GM12878 (cell line): ENCODE data around the gene GFOD2. TPM values are rescaled to one million over a fixed set of nuclear protein-coding genes. Genes with fewer than 3 reads are reported as not detected.

Experiments used
- ATAC-seq: fragments of 200-7000 bp; cut with Tn5 transposase; 3 replicates; pipeline ENCODE4 v1.9.1; 2020; ENCODE audit warnings: mild to moderate bottlenecking, moderate library complexity
- BruUV-seq: library from RNA; stranded (reverse); fragments of 400-500 nt; replicated peaks from 2 replicates; lab custom pipeline; 2021; lab: Mats Ljungman, UMichigan
- CTCF ChIA-PET: fragments of 300-600 bp; sonication (Branson Sonifier 250); formaldehyde crosslinking; extraction: SDS; loops from one replicate; lab custom pipeline; 2021; ENCODE audit warnings: inconsistent platforms; lab: Yijun Ruan, JAX
- POLR2A ChIA-PET: fragments of 350-600 bp; formaldehyde crosslinking; extraction: SDS; loops from one replicate; lab custom pipeline; 2021; ENCODE audit warnings: inconsistent platforms; lab: Charles Lee
- RAD21 ChIA-PET: fragments of 300-600 bp; sonication (Branson Sonifier 250); formaldehyde crosslinking; loops from one replicate; lab custom pipeline; 2023; ENCODE audit warnings: antibody characterized with exemption; ENCODE audit not compliant: unreplicated experiment; lab: Charles Lee
- SMC1A ChIA-PET: fragments of 300-600 bp; sonication (Branson Sonifier 250); formaldehyde crosslinking; loops from one replicate; lab custom pipeline; 2023; ENCODE audit not compliant: unreplicated experiment, uncharacterized antibody; lab: Charles Lee
- DNase-seq: peaks from one replicate; pipeline ENCODE4 v3.0.0-alpha.2; 2011; ENCODE audit warnings: low read depth, low spot score
- FAIRE-seq: peaks from 3 replicates; lab custom pipeline; 2011; peaks lifted over from hg19 to GRCh38; lab: Jason Lieb, UNC
- H2AFZ ChIP-seq: 2 replicates; pipeline ENCODE4 v1.6.0; 2011; ENCODE audit warnings: low read depth, low read length, control low read depth; ENCODE audit not compliant: control insufficient read depth
- H3K27ac ChIP-seq: 2 replicates; pipeline ENCODE4 v1.5.1; 2011; ENCODE audit warnings: control low read depth; ENCODE audit not compliant: control insufficient read depth, insufficient read depth
- H3K27me3 ChIP-seq, 2 experiments: replicated peaks in 1 of 2; 2 replicates each; pipeline versions ENCODE4 v1.6.0 to v1.6.1; 2011; ENCODE audit warnings: low read length in 1 of 2; ENCODE audit not compliant: control insufficient read depth in 2 of 2, insufficient read depth in 2 of 2
- H3K36me3 ChIP-seq, 2 experiments: 2 replicates each; pipeline ENCODE4 v1.5.1; 2011; ENCODE audit warnings: low read length in 1 of 2; ENCODE audit not compliant: control insufficient read depth in 2 of 2, insufficient read depth in 2 of 2
- H3K4me1 ChIP-seq: 2 replicates; pipeline ENCODE4 v1.6.1; 2011; ENCODE audit warnings: mild to moderate bottlenecking, low read length, moderate library complexity, mixed read lengths; ENCODE audit not compliant: control insufficient read depth, insufficient read depth
- H3K4me2 ChIP-seq: 2 replicates; pipeline ENCODE4 v1.6.0; 2011; ENCODE audit warnings: control low read depth; ENCODE audit not compliant: control insufficient read depth, insufficient read depth
- H3K4me3 ChIP-seq: fragments of 200-600 bp; sonication (generic); 2 replicates; pipeline ENCODE4 v1.5.1; 2016
- H3K79me2 ChIP-seq: 2 replicates; pipeline ENCODE4 v1.6.0; 2011; ENCODE audit warnings: low read length; ENCODE audit not compliant: control insufficient read depth, insufficient read depth
- H3K9ac ChIP-seq: 2 replicates; pipeline ENCODE4 v1.8.0; 2011; ENCODE audit warnings: low read length, control low read depth, mixed read lengths; ENCODE audit not compliant: control insufficient read depth, insufficient read depth
- H3K9me3 ChIP-seq: replicated peaks from 3 replicates; pipeline ENCODE4 v1.5.1; 2011; ENCODE audit warnings: mild to moderate bottlenecking, low read length; ENCODE audit not compliant: control insufficient read depth, insufficient read depth
- H4K20me1 ChIP-seq: 2 replicates; pipeline ENCODE4 v1.6.0; 2011; ENCODE audit not compliant: control insufficient read depth, insufficient read depth
- BACH1 ChIP-seq: fragments of 450-650 bp; IDR thresholded peaks from 2 replicates; pipeline ENCODE4 v1.6.1; 2017; ENCODE audit warnings: mild to moderate bottlenecking, borderline replicate concordance
- EZH2 ChIP-seq: IDR thresholded peaks from 2 replicates; pipeline ENCODE4 v1.6.1; 2012; ENCODE audit warnings: low read depth, mild to moderate bottlenecking, control low read depth, inconsistent platforms, low read length, borderline replicate concordance; ENCODE audit not compliant: control insufficient read depth
- HDAC2 ChIP-seq: fragments of 200-600 bp; sonication (generic); IDR thresholded peaks from 2 replicates; pipeline ENCODE4 v1.6.1; 2017
- JUNB ChIP-seq: IDR thresholded peaks from 2 replicates; pipeline ENCODE4 v1.6.1; 2016; ENCODE audit warnings: antibody characterized with exemption, mild to moderate bottlenecking
- KLF5 ChIP-seq: fragments of 450-650 bp; IDR thresholded peaks from 2 replicates; pipeline ENCODE4 v1.6.1; 2014; ENCODE audit warnings: mild to moderate bottlenecking; ENCODE audit not compliant: partially characterized antibody
- MEF2B ChIP-seq: fragments of 450-650 bp; IDR thresholded peaks from 2 replicates; pipeline ENCODE4 v1.6.1; 2018; ENCODE audit warnings: mild to moderate bottlenecking, moderate library complexity; ENCODE audit not compliant: partially characterized antibody, poor library complexity, severe bottlenecking
- MLLT1 ChIP-seq: fragments of 450-650 bp; IDR thresholded peaks from 2 replicates; pipeline ENCODE4 v1.6.1; 2016; ENCODE audit warnings: mild to moderate bottlenecking
- NR2C1 ChIP-seq: fragments of 450-650 bp; IDR thresholded peaks from 2 replicates; pipeline ENCODE4 v1.6.1; 2017; ENCODE audit warnings: antibody characterized with exemption, mild to moderate bottlenecking, moderate library complexity
- SMAD1 ChIP-seq: fragments of 450-650 bp; IDR thresholded peaks from 2 replicates; pipeline ENCODE4 v1.6.1; 2018; ENCODE audit warnings: mild to moderate bottlenecking, low read depth; ENCODE audit not compliant: partially characterized antibody
- YBX1 ChIP-seq: fragments of 450-650 bp; IDR thresholded peaks from 2 replicates; pipeline ENCODE4 v1.6.1; 2016; ENCODE audit warnings: antibody characterized with exemption
- YY1 ChIP-seq: IDR thresholded peaks from 2 replicates; pipeline ENCODE4 v1.6.1; 2011; ENCODE audit warnings: low read depth, mild to moderate bottlenecking, low read length
- ZNF274 ChIP-seq: IDR thresholded peaks from one replicate; pipeline ENCODE4 v1.8.0; 2011; ENCODE audit not compliant: insufficient read length, insufficient read depth
- ZNF384 ChIP-seq: IDR thresholded peaks from 2 replicates; pipeline ENCODE4 v1.6.1; 2012; ENCODE audit warnings: low read depth, mild to moderate bottlenecking, low read length, improper control_type of control experiment, borderline replicate concordance
- WGBS: methylation state at CpG from one replicate; pipeline ENCODE4 v1.1.6; 2016; ENCODE audit warnings: low lambda C conversion rate; ENCODE audit not compliant: insufficient replicate concordance, insufficient coverage; ENCODE audit errors: missing lambda C conversion rate; 5-methylcytosine and 5-hydroxymethylcytosine counted together
- in situ Hi-C: fragments of 300-500 bp; cut with MboI; formaldehyde crosslinking; loops from 9 replicates; pipeline ENCODE4 v1.14.3; 2018; ENCODE audit warnings: mixed read lengths
- intact Hi-C: fragments of 100-400 bp; cut with micrococcal nuclease; formaldehyde crosslinking; loops from one replicate; pipeline ENCODE4 v1.14.2; 2022; ENCODE audit not compliant: unreplicated experiment
- polyA plus RNA-seq, 11 experiments: library from polyadenylated mRNA; depleted of rRNA in 4 of 11; unstranded in 6 of 11; stranded (reverse) in 5 of 11; fragments of >200 nt; fragmentation: Nextera tagmentation in 4 of 11; fragmentation: Illumina TruSeq in 1 of 11; extraction: Ambion mirVana in 4 of 11; extraction: Trizol in 1 of 11; gene quantifications; 1 replicate in 1 of 11; 2 replicates in 10 of 11; pipeline versions ENCODE4 v1.2.1 to v1.2.3, GENCODE V29; 2011 to 2016; ENCODE audit warnings: inconsistent platforms in 2 of 11, missing spikeins in 2 of 11, low read depth in 1 of 11
- total RNA-seq, 4 experiments: library from RNA; depleted of rRNA in 3 of 4; stranded (reverse); fragments of >200 nt in 3 of 4; fragmentation: Illumina TruSeq in 1 of 4; extraction: Trizol in 1 of 4; gene quantifications; 2 replicates each; pipeline versions ENCODE4 v1.2.1 to v1.2.3, GENCODE V29; 2013 to 2021
- TF ChIP-seq, protein P1 (sequence below): IDR thresholded peaks from 2 replicates; pipeline ENCODE4 v1.6.1; 2011; ENCODE audit warnings: low read depth, mild to moderate bottlenecking, low read length, moderate library complexity, borderline replicate concordance; ENCODE audit errors: extremely low read depth
- TF ChIP-seq, protein P2 (sequence below): fragments of 150-350 bp; IDR thresholded peaks from 2 replicates; pipeline ENCODE4 v1.6.1; 2014; ENCODE audit warnings: mild to moderate bottlenecking, low read depth, low read length

Gene GFOD2
- total and polyA plus RNA-seq, 10 of the 15 experiments (the other 5 are each of a cell fraction or from before 2014, with no cell fraction given), result 2.0 to 15.9 (median 12.0) TPM

- no peak for FAIRE-seq
- TF ChIP-seq, protein P1, sequence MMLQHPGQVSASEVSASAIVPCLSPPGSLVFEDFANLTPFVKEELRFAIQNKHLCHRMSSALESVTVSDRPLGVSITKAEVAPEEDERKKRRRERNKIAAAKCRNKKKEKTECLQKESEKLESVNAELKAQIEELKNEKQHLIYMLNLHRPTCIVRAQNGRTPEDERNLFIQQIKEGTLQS, result no peak
- TF ChIP-seq KLF5 (no peak), JUNB (no peak), ZNF274 (no peak), ZNF384 (no peak), HDAC2 (no peak), MEF2B (no peak)
- Histone ChIP-seq H4K20me1 (no peaks in the 10 kb centered on the region), H3K4me3 (no peak overlapping the region), H2AFZ (no peak overlapping the region), H3K27me3 (no peaks in the 10 kb centered on the region), H3K9ac (no peak overlapping the region), H3K27ac (no peak overlapping the region), H3K79me2 (no peaks in the 10 kb centered on the region), H3K36me3 (peaks cover 10 to 20% of the 10 kb centered on the region in 2 experiments; a peak in 3 of 4 replicates), H3K4me1 (no peaks in the 10 kb centered on the region), H3K9me3 (no peaks in the 10 kb centered on the region), H3K4me2 (no peak overlapping the region)
- BruUV-seq, result no TSS peak
- intact Hi-C loops, result no loop called here
- in situ Hi-C loops, result no loop called here
- ChIA-PET RAD21 (no interaction called here), SMC1A (no interaction called here), POLR2A (no interaction called here), CTCF (no interaction called here)
- ATAC-seq, result no peak
- whole genome bisulfite sequencing, result 98% methylated on average over 4 of the region's 4 CpGs
- no peak for DNase-seq
Measured at GRCh38 chr16:67741118-67741517, 22.0 kb upstream of the GFOD2 start.

- FAIRE-seq (no peak), ATAC-seq (no peak), DNase-seq (no peak)
- whole genome bisulfite sequencing, result 96% methylated on average over 3 of the region's 3 CpGs
- ChIA-PET RAD21 (interaction anchor here (1.6 kb wide), 1 partner anchor 21 kb away, joined by 3 read pairs; no protein-coding TSS in a partner anchor), POLR2A (interaction anchor here (1.0 kb wide), 1 partner anchor 346 kb away, joined by 3 read pairs; no protein-coding TSS in a partner anchor), SMC1A (no interaction called here), CTCF (interaction anchor here (0.7 kb wide), 1 partner anchor 10 kb away, joined by 4 read pairs; no protein-coding TSS in a partner anchor)
- in situ Hi-C loops, result no loop called here
- BruUV-seq, result no TSS peak
- Histone ChIP-seq H3K9ac (no peak overlapping the region), H3K27me3 (no peaks in the 10 kb centered on the region), H4K20me1 (no peaks in the 10 kb centered on the region), H3K4me3 (no peak overlapping the region), H3K36me3 (peaks cover 10 to 20% of the 10 kb centered on the region in 2 experiments; a peak in 3 of 4 replicates), H3K4me2 (no peak overlapping the region), H3K4me1 (no peaks in the 10 kb centered on the region), H3K9me3 (no peaks in the 10 kb centered on the region), H3K79me2 (no peaks in the 10 kb centered on the region), H2AFZ (no peak overlapping the region), H3K27ac (no peak overlapping the region)
- intact Hi-C loops, result no loop called here
- TF ChIP-seq BACH1 (no peak), SMAD1 (no peak), YY1 (no peak), YBX1 (no peak), MLLT1 (no peak), NR2C1 (no peak), EZH2 (no peak)
- TF ChIP-seq, protein P2, sequence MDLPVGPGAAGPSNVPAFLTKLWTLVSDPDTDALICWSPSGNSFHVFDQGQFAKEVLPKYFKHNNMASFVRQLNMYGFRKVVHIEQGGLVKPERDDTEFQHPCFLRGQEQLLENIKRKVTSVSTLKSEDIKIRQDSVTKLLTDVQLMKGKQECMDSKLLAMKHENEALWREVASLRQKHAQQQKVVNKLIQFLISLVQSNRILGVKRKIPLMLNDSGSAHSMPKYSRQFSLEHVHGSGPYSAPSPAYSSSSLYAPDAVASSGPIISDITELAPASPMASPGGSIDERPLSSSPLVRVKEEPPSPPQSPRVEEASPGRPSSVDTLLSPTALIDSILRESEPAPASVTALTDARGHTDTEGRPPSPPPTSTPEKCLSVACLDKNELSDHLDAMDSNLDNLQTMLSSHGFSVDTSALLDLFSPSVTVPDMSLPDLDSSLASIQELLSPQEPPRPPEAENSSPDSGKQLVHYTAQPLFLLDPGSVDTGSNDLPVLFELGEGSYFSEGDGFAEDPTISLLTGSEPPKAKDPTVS, result no peak
Measured at GRCh38 chr16:67740391-67740790, 21.3 kb upstream of the GFOD2 start.
